GM12878 (cell line): ENCODE data around the gene TKFC. TPM values are rescaled to one million over a fixed set of nuclear protein-coding genes. Genes with fewer than 3 reads are reported as not detected.

ENCODE experiments used
- ATAC-seq: fragments of 200-7000 bp; cut with Tn5 transposase; 3 replicates; pipeline ENCODE4 v1.9.1; 2020; ENCODE audit warnings: mild to moderate bottlenecking, moderate library complexity
- BruUV-seq: library from RNA; stranded (reverse); fragments of 400-500 nt; replicated peaks from 2 replicates; lab custom pipeline; 2021; lab: Mats Ljungman, UMichigan
- CTCF ChIA-PET: fragments of 300-600 bp; sonication (Branson Sonifier 250); formaldehyde crosslinking; extraction: SDS; loops from one replicate; lab custom pipeline; 2021; ENCODE audit warnings: inconsistent platforms; lab: Yijun Ruan, JAX
- POLR2A ChIA-PET: fragments of 350-600 bp; formaldehyde crosslinking; extraction: SDS; loops from one replicate; lab custom pipeline; 2021; ENCODE audit warnings: inconsistent platforms; lab: Charles Lee
- RAD21 ChIA-PET: fragments of 300-600 bp; sonication (Branson Sonifier 250); formaldehyde crosslinking; loops from one replicate; lab custom pipeline; 2023; ENCODE audit warnings: antibody characterized with exemption; ENCODE audit not compliant: unreplicated experiment; lab: Charles Lee
- SMC1A ChIA-PET: fragments of 300-600 bp; sonication (Branson Sonifier 250); formaldehyde crosslinking; loops from one replicate; lab custom pipeline; 2023; ENCODE audit not compliant: unreplicated experiment, uncharacterized antibody; lab: Charles Lee
- DNase-seq: peaks from one replicate; pipeline ENCODE4 v3.0.0-alpha.2; 2011; ENCODE audit warnings: low read depth, low spot score
- FAIRE-seq: peaks from 3 replicates; lab custom pipeline; 2011; peaks lifted over from hg19 to GRCh38; lab: Jason Lieb, UNC
- H2AFZ ChIP-seq: 2 replicates; pipeline ENCODE4 v1.6.0; 2011; ENCODE audit warnings: low read depth, low read length, control low read depth; ENCODE audit not compliant: control insufficient read depth
- H3K27ac ChIP-seq: 2 replicates; pipeline ENCODE4 v1.5.1; 2011; ENCODE audit warnings: control low read depth; ENCODE audit not compliant: control insufficient read depth, insufficient read depth
- H3K27me3 ChIP-seq, 2 experiments: replicated peaks in 1 of 2; 2 replicates each; pipeline versions ENCODE4 v1.6.0 to v1.6.1; 2011; ENCODE audit warnings: low read length in 1 of 2; ENCODE audit not compliant: control insufficient read depth in 2 of 2, insufficient read depth in 2 of 2
- H3K36me3 ChIP-seq, 2 experiments: 2 replicates each; pipeline ENCODE4 v1.5.1; 2011; ENCODE audit warnings: low read length in 1 of 2; ENCODE audit not compliant: control insufficient read depth in 2 of 2, insufficient read depth in 2 of 2
- H3K4me1 ChIP-seq: 2 replicates; pipeline ENCODE4 v1.6.1; 2011; ENCODE audit warnings: mild to moderate bottlenecking, low read length, moderate library complexity, mixed read lengths; ENCODE audit not compliant: control insufficient read depth, insufficient read depth
- H3K4me2 ChIP-seq: 2 replicates; pipeline ENCODE4 v1.6.0; 2011; ENCODE audit warnings: control low read depth; ENCODE audit not compliant: control insufficient read depth, insufficient read depth
- H3K4me3 ChIP-seq: fragments of 200-600 bp; sonication (generic); 2 replicates; pipeline ENCODE4 v1.5.1; 2016
- H3K79me2 ChIP-seq: 2 replicates; pipeline ENCODE4 v1.6.0; 2011; ENCODE audit warnings: low read length; ENCODE audit not compliant: control insufficient read depth, insufficient read depth
- H3K9ac ChIP-seq: 2 replicates; pipeline ENCODE4 v1.8.0; 2011; ENCODE audit warnings: low read length, control low read depth, mixed read lengths; ENCODE audit not compliant: control insufficient read depth, insufficient read depth
- H3K9me3 ChIP-seq: replicated peaks from 3 replicates; pipeline ENCODE4 v1.5.1; 2011; ENCODE audit warnings: mild to moderate bottlenecking, low read length; ENCODE audit not compliant: control insufficient read depth, insufficient read depth
- H4K20me1 ChIP-seq: 2 replicates; pipeline ENCODE4 v1.6.0; 2011; ENCODE audit not compliant: control insufficient read depth, insufficient read depth
- E2F4 ChIP-seq: IDR thresholded peaks from 2 replicates; pipeline ENCODE4 v1.6.1; 2012; ENCODE audit warnings: low read depth, low read length, improper control_type of control experiment
- EZH2 ChIP-seq: IDR thresholded peaks from 2 replicates; pipeline ENCODE4 v1.6.1; 2012; ENCODE audit warnings: low read depth, mild to moderate bottlenecking, control low read depth, inconsistent platforms, low read length, borderline replicate concordance; ENCODE audit not compliant: control insufficient read depth
- HDAC6 ChIP-seq: fragments of 200-600 bp; sonication (generic); IDR thresholded peaks from one replicate; pipeline ENCODE4 v1.8.0; 2017; ENCODE audit warnings: antibody characterized with exemption; ENCODE audit not compliant: unreplicated experiment
- HDGF ChIP-seq: fragments of 450-650 bp; IDR thresholded peaks from 2 replicates; pipeline ENCODE4 v1.6.1; 2016; ENCODE audit warnings: antibody characterized with exemption
- IRF4 ChIP-seq: IDR thresholded peaks from 2 replicates; pipeline ENCODE4 v1.6.1; 2011; ENCODE audit warnings: low read depth, low read length
- MYB ChIP-seq: fragments of 150-350 bp; IDR thresholded peaks from 2 replicates; pipeline ENCODE4 v1.6.1; 2014; ENCODE audit warnings: mild to moderate bottlenecking, low read depth, low read length, borderline replicate concordance
- NFXL1 ChIP-seq: fragments of 450-650 bp; IDR thresholded peaks from 2 replicates; pipeline ENCODE4 v1.6.1; 2017; ENCODE audit warnings: antibody characterized with exemption, mild to moderate bottlenecking, borderline replicate concordance
- POLR2AphosphoS5 ChIP-seq: IDR thresholded peaks from 2 replicates; pipeline ENCODE4 v1.6.1; 2011; ENCODE audit warnings: mild to moderate bottlenecking, low read length, inconsistent platforms
- RELB ChIP-seq: fragments of 450-650 bp; IDR thresholded peaks from 2 replicates; pipeline ENCODE4 v1.6.1; 2017; ENCODE audit warnings: low read depth, mild to moderate bottlenecking, moderate library complexity
- SMAD1 ChIP-seq: fragments of 450-650 bp; IDR thresholded peaks from 2 replicates; pipeline ENCODE4 v1.6.1; 2018; ENCODE audit warnings: mild to moderate bottlenecking, low read depth; ENCODE audit not compliant: partially characterized antibody
- SPI1 ChIP-seq: IDR thresholded peaks from 2 replicates; pipeline ENCODE4 v1.6.1; 2011; ENCODE audit warnings: low read depth, mild to moderate bottlenecking, low read length, moderate library complexity, borderline replicate concordance; ENCODE audit not compliant: insufficient read depth
- TCF3 ChIP-seq: IDR thresholded peaks from 2 replicates; pipeline ENCODE4 v1.6.1; 2012; ENCODE audit warnings: low read depth, mild to moderate bottlenecking, low read length, borderline replicate concordance; ENCODE audit not compliant: insufficient read depth
- YBX1 ChIP-seq: fragments of 450-650 bp; IDR thresholded peaks from 2 replicates; pipeline ENCODE4 v1.6.1; 2016; ENCODE audit warnings: antibody characterized with exemption
- ZNF622 ChIP-seq: fragments of 450-650 bp; IDR thresholded peaks from 2 replicates; pipeline ENCODE4 v1.6.1; 2017; ENCODE audit warnings: mild to moderate bottlenecking, inconsistent platforms
- ZZZ3 ChIP-seq: IDR thresholded peaks from 2 replicates; pipeline ENCODE4 v1.6.1; 2011; ENCODE audit warnings: low read depth; ENCODE audit not compliant: control insufficient read depth, insufficient read length
- WGBS: methylation state at CpG from one replicate; pipeline ENCODE4 v1.1.6; 2016; ENCODE audit warnings: low lambda C conversion rate; ENCODE audit not compliant: insufficient replicate concordance, insufficient coverage; ENCODE audit errors: missing lambda C conversion rate; 5-methylcytosine and 5-hydroxymethylcytosine counted together
- in situ Hi-C: fragments of 300-500 bp; cut with MboI; formaldehyde crosslinking; loops from 9 replicates; pipeline ENCODE4 v1.14.3; 2018; ENCODE audit warnings: mixed read lengths
- intact Hi-C: fragments of 100-400 bp; cut with micrococcal nuclease; formaldehyde crosslinking; loops from one replicate; pipeline ENCODE4 v1.14.2; 2022; ENCODE audit not compliant: unreplicated experiment
- polyA plus RNA-seq, 11 experiments: library from polyadenylated mRNA; depleted of rRNA in 4 of 11; unstranded in 6 of 11; stranded (reverse) in 5 of 11; fragments of >200 nt; fragmentation: Nextera tagmentation in 4 of 11; fragmentation: Illumina TruSeq in 1 of 11; extraction: Ambion mirVana in 4 of 11; extraction: Trizol in 1 of 11; gene quantifications; 1 replicate in 1 of 11; 2 replicates in 10 of 11; pipeline versions ENCODE4 v1.2.1 to v1.2.3, GENCODE V29; 2011 to 2016; ENCODE audit warnings: inconsistent platforms in 2 of 11, missing spikeins in 2 of 11, low read depth in 1 of 11
- total RNA-seq, 4 experiments: library from RNA; depleted of rRNA in 3 of 4; stranded (reverse); fragments of >200 nt in 3 of 4; fragmentation: Illumina TruSeq in 1 of 4; extraction: Trizol in 1 of 4; gene quantifications; 2 replicates each; pipeline versions ENCODE4 v1.2.1 to v1.2.3, GENCODE V29; 2013 to 2021

TKFC gene
- total and polyA plus RNA-seq, 10 of the 15 experiments (the other 5 are each of a cell fraction or from before 2014, with no cell fraction given) = 2.4 to 113 (median 59.0) TPM

DNA sequence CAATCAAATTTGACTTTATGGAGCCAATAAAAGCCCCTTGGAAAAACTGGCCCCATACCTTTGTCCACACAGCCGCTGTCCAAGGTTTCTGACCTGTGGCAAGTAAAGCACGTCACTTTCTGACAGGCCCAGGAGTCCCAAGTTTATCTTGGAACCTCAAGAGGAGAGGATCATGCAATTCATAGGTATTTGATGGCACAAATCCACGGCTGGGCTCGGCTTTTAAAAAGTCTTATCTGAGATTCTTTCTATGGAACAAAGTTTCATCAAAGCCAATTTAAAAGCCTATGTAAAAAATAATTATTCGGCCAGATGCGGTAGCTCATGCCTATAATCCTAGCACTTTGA, 42.7 kb downstream of the TKFC start:
- Histone ChIP-seq H3K9me3 (no peaks in the 10 kb centered on the region), H3K9ac (no peak overlapping the region), H4K20me1 (no peaks in the 10 kb centered on the region), H3K4me1 (no peaks in the 10 kb centered on the region), H3K79me2 (no peaks in the 10 kb centered on the region), H3K4me3 (no peak overlapping the region), H3K27me3 (no peaks in the 10 kb centered on the region), H3K4me2 (no peak overlapping the region), H3K27ac (no peak overlapping the region), H3K36me3 (0 out of 4 replicates have a peak, but pooled peaks cover 0 to 7% of the 10 kb centered on the region in 2 experiments), H2AFZ (no peak overlapping the region)
- in situ Hi-C loops = no loop called here
- no peak for FAIRE-seq
- SMC1A ChIA-PET = interaction anchor here (0.7 to 2.9 kb wide), 6 partner anchors 9 to 54 kb away, joined by 3 to 12 read pairs (median 4); no protein-coding TSS in a partner anchor
- 98% methylated on average over 6 of the region's 6 CpGs for WGBS
- no peak for ATAC-seq
- TF ChIP-seq ZZZ3 = no peak
- TF ChIP-seq SMAD1 = no peak
- TF ChIP-seq ZNF622 = no peak
- TF ChIP-seq NFXL1 = no peak
- TF ChIP-seq YBX1 = no peak
- no peak for TF ChIP-seq TCF3
- no peak for TF ChIP-seq IRF4
- no peak for TF ChIP-seq HDGF
- RAD21 ChIA-PET = interaction anchor here (0.7 to 1.2 kb wide), 2 partner anchors 15 to 344 kb away, joined by 3 to 4 read pairs; no protein-coding TSS in a partner anchor
- BruUV-seq = no TSS peak
- intact Hi-C loops = no loop called here
- POLR2A ChIA-PET = interaction anchor here (2.3 kb wide), 1 partner anchor 12 kb away, joined by 7 read pairs; no protein-coding TSS in a partner anchor
- DNase-seq = no peak
- CTCF ChIA-PET = interaction anchor here (3.7 to 23.9 kb wide), 2 partner anchors 9 to 41 kb away, joined by 28 to 309 read pairs; no protein-coding TSS in a partner anchor

GRCh38 chr11:61377461-61378160, 44.6 kb downstream of the TKFC start:
- CTCF ChIA-PET = interaction anchor here (1.9 kb wide), 1 partner anchor 41 kb away, joined by 12 read pairs; no protein-coding TSS in a partner anchor
- no peak for TF ChIP-seq SPI1
- no peak for TF ChIP-seq RELB
- no peak for TF ChIP-seq E2F4
- TF ChIP-seq EZH2 = no peak
- no peak for TF ChIP-seq POLR2AphosphoS5
- TF ChIP-seq HDAC6 = no peak
- TF ChIP-seq MYB = no peak

More at GRCh38 chr11:61377461-61378160, 44.6 kb downstream of the TKFC start:
- FAIRE-seq = no peak
- H3K4me2 ChIP-seq = no peak overlapping the region
- no peak for DNase-seq
- intact Hi-C loops = no loop called here
- no peak overlapping the region for H2AFZ ChIP-seq
- no peaks in the 10 kb centered on the region for H3K36me3 ChIP-seq
- H3K9ac ChIP-seq = no peak overlapping the region
- H3K27me3 ChIP-seq = no peaks in the 10 kb centered on the region
- H3K27ac ChIP-seq = no peak overlapping the region
- no peak for ATAC-seq
- POLR2A ChIA-PET = no interaction called here
- H3K4me3 ChIP-seq = no peak overlapping the region
- RAD21 ChIA-PET = no interaction called here
- H3K4me1 ChIP-seq = no peaks in the 10 kb centered on the region
- no peaks in the 10 kb centered on the region for H4K20me1 ChIP-seq
- WGBS = 85% methylated on average over 5 of the region's 6 CpGs
- H3K9me3 ChIP-seq = no peaks in the 10 kb centered on the region
- BruUV-seq = no TSS peak
- in situ Hi-C loops = no loop called here
- SMC1A ChIA-PET = interaction anchor here (1.4 kb wide), 1 partner anchor 41 kb away, joined by 5 read pairs; no protein-coding TSS in a partner anchor
- no peaks in the 10 kb centered on the region for H3K79me2 ChIP-seq
